CD14-positive monocyte (primary cell): ENCODE results near the gene LIN28B. TPM values are rescaled to one million over a fixed set of nuclear protein-coding genes. Genes with fewer than 3 reads are reported as not detected.

Source experiments
- DNase-seq, 3 donors: peaks; one replicate each; pipeline ENCODE4 v3.0.0-alpha.2; 2011 to 2022
- H2AFZ ChIP-seq: 2 replicates; pipeline ENCODE4 v1.6.0; 2012; ENCODE audit warnings: mild to moderate bottlenecking, low read depth, low read length, inconsistent platforms; ENCODE audit not compliant: insufficient read depth, poor library complexity, severe bottlenecking
- H3K27ac ChIP-seq, 2 donors: 1 replicate in 1 of 2; 2 replicates in 1 of 2; pipeline ENCODE4 v1.5.1; 2012 to 2013; ENCODE audit warnings: low read length in 2 of 2, control low read depth in 1 of 2, inconsistent platforms in 1 of 2, low read depth in 1 of 2, mild to moderate bottlenecking in 1 of 2
- H3K27me3 ChIP-seq, 2 donors: one replicate each; pipeline versions ENCODE4 v1.6.0 to v1.6.1; 2011 to 2013; ENCODE audit warnings: low read length in 2 of 2; ENCODE audit not compliant: control insufficient read depth in 2 of 2, insufficient read depth in 2 of 2
- H3K36me3 ChIP-seq, 2 donors: replicated peaks in 1 of 2; 1 replicate in 1 of 2; 2 replicates in 1 of 2; pipeline versions ENCODE4 v1.5.1 to v1.6.1; 2012 to 2013; ENCODE audit warnings: low read length in 2 of 2, control low read depth in 1 of 2, inconsistent platforms in 1 of 2, mild to moderate bottlenecking in 1 of 2; ENCODE audit not compliant: insufficient read depth in 2 of 2, control insufficient read depth in 1 of 2
- H3K4me1 ChIP-seq, 2 donors: 1 replicate in 1 of 2; 2 replicates in 1 of 2; pipeline versions ENCODE4 v1.5.1 to v1.6.1; 2012 to 2013; ENCODE audit warnings: low read length in 2 of 2, control low read depth in 1 of 2, inconsistent platforms in 1 of 2, mild to moderate bottlenecking in 1 of 2, moderate library complexity in 1 of 2; ENCODE audit not compliant: insufficient read depth in 2 of 2, control insufficient read depth in 1 of 2
- H3K4me2 ChIP-seq: replicated peaks from 2 replicates; pipeline ENCODE3; 2012; ENCODE audit warnings: low read length, moderate library complexity, mild to moderate bottlenecking; ENCODE audit not compliant: poor library complexity, severe bottlenecking; ENCODE audit errors: extremely low read depth
- H3K4me3 ChIP-seq, 3 experiments: fragments of 200-600 bp in 1 of 3; sonication (generic) in 1 of 3; replicated peaks in 1 of 3; 1 replicate in 2 of 3; 2 replicates in 1 of 3; pipeline ENCODE4 v1.5.1; 2011 to 2013; ENCODE audit warnings: low read length in 3 of 3, mild to moderate bottlenecking in 3 of 3, control low read depth in 2 of 3, low read depth in 2 of 3, inconsistent platforms in 1 of 3, moderate library complexity in 1 of 3
- H3K79me2 ChIP-seq: 2 replicates; pipeline ENCODE4 v1.6.0; 2012; ENCODE audit warnings: mild to moderate bottlenecking, control low read depth, inconsistent platforms, low read length, moderate library complexity; ENCODE audit not compliant: insufficient read depth
- H3K9ac ChIP-seq: 2 replicates; pipeline ENCODE4 v1.6.0; 2017; ENCODE audit warnings: low read length, mild to moderate bottlenecking; ENCODE audit not compliant: insufficient read depth, poor library complexity, severe bottlenecking
- H3K9me3 ChIP-seq, 2 donors: replicated peaks in 1 of 2; 1 replicate in 1 of 2; 2 replicates in 1 of 2; pipeline versions ENCODE4 v1.5.1 to v1.6.1; 2012 to 2013; ENCODE audit warnings: low read length in 2 of 2, control low read depth in 1 of 2; ENCODE audit not compliant: control insufficient read depth in 1 of 2, insufficient read depth in 1 of 2
- H4K20me1 ChIP-seq: 2 replicates; pipeline ENCODE4 v1.6.0; 2012; ENCODE audit warnings: mild to moderate bottlenecking, low read length, control low read depth, moderate library complexity; ENCODE audit not compliant: insufficient read depth
- H3K27ac Mint-ChIP-seq, 7 donors: one replicate each; pipeline ENCODE4 v1.8.0; 2020; ENCODE audit warnings: mild to moderate bottlenecking in 7 of 7, mixed read lengths in 7 of 7, moderate library complexity in 6 of 7, inconsistent platforms in 2 of 7
- H3K27me3 Mint-ChIP-seq, 3 donors: one replicate each; pipeline ENCODE4 v1.8.0; 2021 to 2022; ENCODE audit warnings: low read depth in 3 of 3, mild to moderate bottlenecking in 3 of 3, mixed read lengths in 3 of 3, moderate library complexity in 3 of 3, inconsistent platforms in 1 of 3
- H3K36me3 Mint-ChIP-seq, 2 donors: one replicate each; pipeline ENCODE4 v1.8.0; 2020; ENCODE audit warnings: mixed read lengths in 2 of 2, inconsistent platforms in 1 of 2, mild to moderate bottlenecking in 1 of 2
- H3K4me1 Mint-ChIP-seq: one replicate; pipeline ENCODE4 v1.8.0; 2020; ENCODE audit warnings: mild to moderate bottlenecking, mixed read lengths
- H3K4me3 Mint-ChIP-seq, 2 donors: one replicate each; pipeline ENCODE4 v1.8.0; 2020; ENCODE audit warnings: mild to moderate bottlenecking in 2 of 2, mixed read lengths in 2 of 2, moderate library complexity in 1 of 2
- H3K9me3 Mint-ChIP-seq, 7 donors: one replicate each; pipeline ENCODE4 v1.8.0; 2020 to 2022; ENCODE audit warnings: mixed read lengths in 7 of 7, mild to moderate bottlenecking in 6 of 7, moderate library complexity in 6 of 7, inconsistent platforms in 2 of 7
- WGBS: methylation state at CpG from one replicate; pipeline ENCODE4 v1.1.5; 2013; ENCODE audit warnings: missing lambda C conversion rate; ENCODE audit not compliant: insufficient coverage; 5-methylcytosine and 5-hydroxymethylcytosine counted together
- intact Hi-C, 2 donors: fragments of 100-400 bp; cut with micrococcal nuclease; formaldehyde crosslinking; loops; one replicate each; pipeline versions ENCODE4 v1.15.0 to v1.15.1; 2023
- polyA plus RNA-seq, 3 donors: library from polyadenylated mRNA; depleted of rRNA in 1 of 3; unstranded in 2 of 3; stranded (reverse) in 1 of 3; fragments of 300-500 nt in 2 of 3; fragments of >200 nt in 1 of 3; fragmentation: Illumina TruSeq in 2 of 3; gene quantifications; 1 replicate in 2 of 3; 2 replicates in 1 of 3; pipeline ENCODE4 v1.2.3, GENCODE V29; 2012 to 2021
- TF ChIP-seq, protein P1 (sequence below): fragments of 200-600 bp; IDR thresholded peaks from one replicate; pipeline ENCODE4 v1.8.0; 2022; ENCODE audit warnings: antibody characterized with exemption, mild to moderate bottlenecking

The LIN28B gene
- polyA plus RNA-seq, 3 donors = not detected

DNA sequence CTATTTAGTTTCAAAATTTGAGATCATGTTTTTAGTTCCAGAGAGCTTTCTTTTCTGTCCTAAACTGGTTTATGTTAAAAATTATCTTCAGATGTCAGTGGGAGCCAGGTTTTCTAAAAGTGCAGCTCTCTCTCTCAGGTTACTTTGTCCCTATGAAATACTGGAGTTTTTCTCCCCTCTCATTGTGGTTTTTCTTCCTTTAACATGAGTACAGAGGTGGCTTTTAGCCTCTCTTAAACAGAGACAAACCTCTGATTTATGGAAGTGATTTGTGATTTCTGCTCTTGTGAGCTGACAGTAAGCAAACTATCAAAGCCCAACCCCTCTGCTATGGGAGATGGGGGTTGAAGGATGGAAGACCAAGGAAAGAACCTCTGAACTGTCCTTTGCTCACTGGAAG lies 85.7 kb downstream of the LIN28B start:
- Mint-ChIP-seq H3K27me3 (peaks cover 0 to 5% (median 3%) of the 10 kb centered on the region in 3 donors), H3K4me3 (no peak overlapping the region), H3K27ac (no peak overlapping the region), H3K9me3 (peaks cover 0 to 3% (median 0%) of the 10 kb centered on the region in 7 donors), H3K4me1 (no peaks in the 10 kb centered on the region), H3K36me3 (no peaks in the 10 kb centered on the region)
- Histone ChIP-seq H3K27me3 (no peaks in the 10 kb centered on the region), H4K20me1 (no peaks in the 10 kb centered on the region), H3K4me1 (no peaks in the 10 kb centered on the region), H3K9me3 (no peaks in the 10 kb centered on the region), H3K4me2 (no peak overlapping the region), H3K79me2 (no peaks in the 10 kb centered on the region), H3K27ac (no peak overlapping the region), H3K4me3 (no peak overlapping the region), H3K9ac (no peak overlapping the region), H3K36me3 (no peaks in the 10 kb centered on the region), H2AFZ (no peak overlapping the region)
- TF ChIP-seq, protein P1, sequence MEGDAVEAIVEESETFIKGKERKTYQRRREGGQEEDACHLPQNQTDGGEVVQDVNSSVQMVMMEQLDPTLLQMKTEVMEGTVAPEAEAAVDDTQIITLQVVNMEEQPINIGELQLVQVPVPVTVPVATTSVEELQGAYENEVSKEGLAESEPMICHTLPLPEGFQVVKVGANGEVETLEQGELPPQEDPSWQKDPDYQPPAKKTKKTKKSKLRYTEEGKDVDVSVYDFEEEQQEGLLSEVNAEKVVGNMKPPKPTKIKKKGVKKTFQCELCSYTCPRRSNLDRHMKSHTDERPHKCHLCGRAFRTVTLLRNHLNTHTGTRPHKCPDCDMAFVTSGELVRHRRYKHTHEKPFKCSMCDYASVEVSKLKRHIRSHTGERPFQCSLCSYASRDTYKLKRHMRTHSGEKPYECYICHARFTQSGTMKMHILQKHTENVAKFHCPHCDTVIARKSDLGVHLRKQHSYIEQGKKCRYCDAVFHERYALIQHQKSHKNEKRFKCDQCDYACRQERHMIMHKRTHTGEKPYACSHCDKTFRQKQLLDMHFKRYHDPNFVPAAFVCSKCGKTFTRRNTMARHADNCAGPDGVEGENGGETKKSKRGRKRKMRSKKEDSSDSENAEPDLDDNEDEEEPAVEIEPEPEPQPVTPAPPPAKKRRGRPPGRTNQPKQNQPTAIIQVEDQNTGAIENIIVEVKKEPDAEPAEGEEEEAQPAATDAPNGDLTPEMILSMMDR = no peak
- intact Hi-C loops = no loop called here
- no peak for DNase-seq

- Histone ChIP-seq H3K79me2 (no peaks in the 10 kb centered on the region), H3K27ac (no peak overlapping the region), H3K9ac (no peak overlapping the region), H4K20me1 (no peaks in the 10 kb centered on the region), H3K9me3 (no peaks in the 10 kb centered on the region), H2AFZ (no peak overlapping the region), H3K4me1 (no peaks in the 10 kb centered on the region), H3K36me3 (no peaks in the 10 kb centered on the region), H3K27me3 (no peaks in the 10 kb centered on the region), H3K4me3 (no peak overlapping the region), H3K4me2 (no peak overlapping the region)
- Mint-ChIP-seq H3K36me3 (no peaks in the 10 kb centered on the region), H3K4me1 (no peaks in the 10 kb centered on the region), H3K4me3 (no peak overlapping the region), H3K27ac (no peak overlapping the region), H3K27me3 (peaks cover 0 to 4% (median 2%) of the 10 kb centered on the region in 3 donors), H3K9me3 (peaks cover 0 to 8% (median 5%) of the 10 kb centered on the region in 7 donors)
- DNase-seq = no peak
- TF ChIP-seq, protein P1 = no peak
- intact Hi-C loops = no loop called here
- WGBS = no CpG with 5 or more reads among the region's 2 CpGs
Measured at GRCh38 chr6:105043979-105044378, 87.1 kb downstream of the LIN28B start.
